Neutrophil (primary cell): ENCODE results near the gene CNPY3.
A peak's percentile ranks its signal among the peaks of the same experiment; 100 is the strongest.
"Not testable (repeated sequence)": the region's sequence is repeated elsewhere in the genome, so short reads cannot be mapped to it uniquely, and the experiment has no call there.

Experiments used
- H3K27ac ChIP-seq: fragments of 200-600 bp; sonication (generic); 2 replicates; pipeline ENCODE4 v1.5.1; 2016; ENCODE audit warnings: mild to moderate bottlenecking, moderate library complexity
- H3K27me3 ChIP-seq: fragments of 200-600 bp; sonication (generic); 2 replicates; pipeline ENCODE4 v1.6.0; 2016; ENCODE audit warnings: mild to moderate bottlenecking
- H3K36me3 ChIP-seq: fragments of 200-600 bp; sonication (generic); 2 replicates; pipeline ENCODE4 v1.5.1; 2017
- H3K4me1 ChIP-seq, 2 experiments: fragments of 200-600 bp in 1 of 2; sonication (generic) in 1 of 2; 1 replicate in 1 of 2; 2 replicates in 1 of 2; pipeline versions ENCODE4 v1.5.1 to v1.6.1; 2013 to 2016; ENCODE audit warnings: low read depth in 1 of 2, low read length in 1 of 2, mild to moderate bottlenecking in 1 of 2, moderate library complexity in 1 of 2; ENCODE audit not compliant: control insufficient read depth in 1 of 2, insufficient read depth in 1 of 2
- H3K4me3 ChIP-seq, 2 experiments: fragments of 200-600 bp in 1 of 2; sonication (generic) in 1 of 2; 1 replicate in 1 of 2; 2 replicates in 1 of 2; pipeline ENCODE4 v1.5.1; 2013 to 2016; ENCODE audit warnings: low read depth in 1 of 2, low read length in 1 of 2, mild to moderate bottlenecking in 1 of 2, moderate library complexity in 1 of 2
- H3K9me3 ChIP-seq: fragments of 200-600 bp; sonication (generic); 2 replicates; pipeline ENCODE4 v1.5.1; 2016
- CTCF ChIP-seq: fragments of 200-600 bp; sonication (generic); IDR thresholded peaks from 2 replicates; pipeline ENCODE4 v1.5.1; 2016; ENCODE audit warnings: antibody characterized with exemption

Gene CNPY3

GRCh38 chr6:42928986-42929820 lies at the start of gene CNPY3:
CNPY3 (plus strand) TSS chr6:42929480; CDS start chr6:42929571, 91 bp downstream.
- Histone ChIP-seq H3K4me1 (peaks cover 49 to 55% of the 10 kb centered on the region in 2 experiments), H3K36me3 (peaks cover 6% of the 10 kb centered on the region), H3K9me3 (no peaks in the 10 kb centered on the region), H3K27me3 (no peaks in the 10 kb centered on the region), H3K27ac (peak within 1 kb of the TSS; percentile 100), H3K4me3 (peak within 1 kb of the TSS; percentile 79 to 100)
- peak; percentile 34 for TF ChIP-seq CTCF

- peak overlapping the region; percentile 87 to 91 for H3K4me3 ChIP-seq
Measured at GRCh38 chr6:42880240-42880817, 49.0 kb upstream of the CNPY3 start.

DNA sequence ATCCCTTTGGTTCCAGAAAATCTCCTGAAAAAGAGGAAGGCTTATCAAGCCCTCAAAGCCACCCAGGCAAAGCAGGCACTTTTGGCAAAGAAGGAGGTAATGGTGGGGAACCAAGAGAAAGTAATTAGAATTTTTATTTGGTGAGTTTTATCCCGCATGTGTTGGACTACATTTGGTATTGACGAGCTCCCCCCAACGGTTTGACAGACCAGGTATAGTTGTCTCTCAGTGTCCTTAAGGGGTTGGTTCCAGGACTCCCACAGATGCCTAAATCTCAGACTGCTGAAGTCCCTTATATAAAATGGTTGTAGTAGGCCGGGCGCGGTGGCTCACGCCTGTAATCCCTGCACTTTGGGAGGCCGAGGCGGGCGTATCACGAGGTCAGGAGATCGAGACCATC lies 48.4 kb upstream of the CNPY3 start:
- peaks cover 25% of the 10 kb centered on the region for H3K36me3 ChIP-seq
- not testable (repeated sequence) for H3K9me3 ChIP-seq, H3K27ac ChIP-seq, H3K27me3 ChIP-seq
- peaks cover 16% of the 10 kb centered on the region in 2 experiments for H3K4me1 ChIP-seq
- peak overlapping the region in 1 of 2 experiments; percentile 87 for H3K4me3 ChIP-seq

More at GRCh38 chr6:42880240-42880817, 49.0 kb upstream of the CNPY3 start:
- peak overlapping the region; percentile 91 for H3K27ac ChIP-seq
- H3K36me3 ChIP-seq: peaks cover 20% of the 10 kb centered on the region
- peaks cover 16% of the 10 kb centered on the region in 2 experiments for H3K4me1 ChIP-seq
- H3K9me3 ChIP-seq, H3K27me3 ChIP-seq: not testable (repeated sequence)

GRCh38 chr6:42885702-42886101 lies 43.6 kb upstream of the CNPY3 start:
- Histone ChIP-seq H3K27me3 (no peaks in the 10 kb centered on the region), H3K9me3 (no peaks in the 10 kb centered on the region), H3K4me1 (peaks cover 7% of the 10 kb centered on the region in 2 experiments), H3K36me3 (peaks cover 34% of the 10 kb centered on the region), H3K4me3 (no peak overlapping the region), H3K27ac (no peak overlapping the region)
- TF ChIP-seq CTCF: no peak

DNA sequence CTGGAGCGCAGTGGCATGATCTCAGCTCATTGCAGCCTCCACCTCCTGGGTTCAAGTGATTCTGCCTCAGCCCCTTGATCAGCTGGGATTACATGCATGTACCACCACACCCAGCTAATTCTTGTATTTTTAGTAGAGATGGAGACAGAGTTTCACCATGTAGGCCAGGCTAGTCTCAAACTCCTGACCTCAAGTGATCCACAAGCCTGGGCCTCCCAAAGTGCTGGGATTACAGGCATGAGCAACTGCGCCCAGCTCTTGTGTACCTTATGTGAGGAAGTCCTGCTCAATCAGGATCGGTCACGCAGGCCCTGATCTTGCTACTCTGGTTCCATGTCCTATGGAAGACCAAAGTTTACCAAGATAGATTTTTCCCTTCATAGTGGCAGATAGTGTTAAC lies 41.1 kb upstream of the CNPY3 start:
- H3K4me3 ChIP-seq, H3K27me3 ChIP-seq, H3K9me3 ChIP-seq, H3K27ac ChIP-seq: not testable (repeated sequence)
- peaks cover 33% of the 10 kb centered on the region for H3K36me3 ChIP-seq
- H3K4me1 ChIP-seq: peaks cover 18 to 20% of the 10 kb centered on the region in 2 experiments

DNA sequence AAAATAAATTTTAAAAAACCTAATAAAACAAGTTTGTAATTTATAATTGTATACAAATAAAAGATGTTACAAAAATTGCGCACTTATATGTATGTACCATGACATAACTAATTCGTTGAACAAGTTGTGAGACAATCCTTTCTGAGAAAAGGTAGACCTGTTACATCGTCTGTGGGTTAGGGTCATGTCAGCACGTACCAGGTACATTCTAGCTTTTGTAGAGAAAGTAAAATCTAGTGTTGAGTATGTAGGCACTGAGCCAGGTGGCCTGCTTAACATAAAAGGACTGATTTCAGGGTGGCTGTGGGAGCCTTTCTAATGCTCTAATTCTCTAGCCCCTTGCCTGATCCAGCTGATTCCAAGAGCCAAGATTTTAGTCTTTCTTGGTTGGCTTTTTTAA lies 39.5 kb upstream of the CNPY3 start:
- Histone ChIP-seq H3K4me3 (peak overlapping the region; percentile 76 to 93), H3K4me1 (peaks cover 30 to 36% of the 10 kb centered on the region in 2 experiments), H3K9me3 (no peaks in the 10 kb centered on the region), H3K27me3 (no peaks in the 10 kb centered on the region), H3K36me3 (peaks cover 17% of the 10 kb centered on the region), H3K27ac (peak overlapping the region; percentile 79)
- no peak for TF ChIP-seq CTCF
